Tibial artery (tissue), 4 donors: ENCODE data around the gene CFAP210.

Experiments
- DNase-seq, 2 donors: peaks; one replicate each; pipeline ENCODE4 v3.0.0-alpha.2; 2019
- H3K27ac ChIP-seq, 2 donors: fragments of 200-600 bp; sonication (generic) in 1 of 2; 1 replicate in 1 of 2; 2 replicates in 1 of 2; pipeline ENCODE4 v1.5.1; 2018 to 2019; ENCODE audit warnings: mild to moderate bottlenecking in 1 of 2
- H3K27me3 ChIP-seq, 2 donors: fragments of 200-600 bp; sonication (generic) in 1 of 2; one replicate each; pipeline versions ENCODE4 v1.5.1 to v1.6.0; 2016 to 2019
- H3K36me3 ChIP-seq, 3 donors: fragments of 200-600 bp; sonication (generic) in 2 of 3; one replicate each; pipeline ENCODE4 v1.5.1; 2016 to 2019; ENCODE audit warnings: mild to moderate bottlenecking in 2 of 3
- H3K4me1 ChIP-seq, 4 donors: fragments of 200-600 bp; sonication (generic) in 2 of 4; 1 replicate in 3 of 4; 2 replicates in 1 of 4; pipeline ENCODE4 v1.5.1; 2016 to 2019
- H3K4me3 ChIP-seq, 2 donors: fragments of 200-600 bp; sonication (generic) in 1 of 2; 1 replicate in 1 of 2; 2 replicates in 1 of 2; pipeline ENCODE4 v1.5.1; 2018 to 2019; ENCODE audit warnings: mild to moderate bottlenecking in 2 of 2
- H3K9me3 ChIP-seq, 3 donors: fragments of 200-600 bp; sonication (generic) in 1 of 3; one replicate each; pipeline ENCODE4 v1.5.1; 2016 to 2019
- CTCF ChIP-seq, 2 experiments: fragments of 200-600 bp in 1 of 2; fragments of 450-650 bp in 1 of 2; IDR thresholded peaks; one replicate each; pipeline ENCODE4 v1.5.1; 2017 to 2019; ENCODE audit warnings: antibody characterized with exemption in 2 of 2, mild to moderate bottlenecking in 1 of 2, moderate library complexity in 1 of 2
- intact Hi-C: fragments of 100-400 bp; cut with DNase I; formaldehyde crosslinking; loops from one replicate; pipeline ENCODE4 v1.15.0; 2023; ENCODE audit warnings: low total_unique reads

The CFAP210 gene

GRCh38 chr2:169670937-169671336 lies 23.3 kb downstream of the CFAP210 start:
- no peak overlapping the region for H3K27ac ChIP-seq
- no peak for DNase-seq
- TF ChIP-seq CTCF (IDR thresholded peaks at IDR 0.05) = no peak
- H3K4me1 ChIP-seq = no peaks in the 10 kb centered on the region
- no peaks in the 10 kb centered on the region for H3K36me3 ChIP-seq
- no peaks in the 10 kb centered on the region for H3K9me3 ChIP-seq
- intact Hi-C loops = no loop called here
- no peak overlapping the region for H3K4me3 ChIP-seq
- H3K27me3 ChIP-seq = no peaks in the 10 kb centered on the region

GRCh38 chr2:169670215-169670651 lies 24.0 kb downstream of the CFAP210 start:
- Histone ChIP-seq H3K36me3 (no peaks in the 10 kb centered on the region), H3K4me3 (no peak overlapping the region), H3K27ac (no peak overlapping the region), H3K4me1 (no peaks in the 10 kb centered on the region), H3K27me3 (no peaks in the 10 kb centered on the region), H3K9me3 (no peaks in the 10 kb centered on the region)
- no peak for TF ChIP-seq CTCF (IDR thresholded peaks at IDR 0.05)
- DNase-seq = no peak
- intact Hi-C loops = no loop called here

GRCh38 chr2:169667583-169667982 lies 26.6 kb downstream of the CFAP210 start:
- intact Hi-C loops = no loop called here
- TF ChIP-seq CTCF (IDR thresholded peaks at IDR 0.05) = no peak
- Histone ChIP-seq H3K4me1 (no peaks in the 10 kb centered on the region), H3K27ac (no peak overlapping the region), H3K27me3 (no peaks in the 10 kb centered on the region), H3K4me3 (no peak overlapping the region), H3K36me3 (no peaks in the 10 kb centered on the region), H3K9me3 (no peaks in the 10 kb centered on the region)
- no peak for DNase-seq

GRCh38 chr2:169664978-169665930 lies 29.0 kb downstream of the CFAP210 start:
- Histone ChIP-seq H3K36me3 (no peaks in the 10 kb centered on the region), H3K4me3 (no peak overlapping the region), H3K9me3 (no peaks in the 10 kb centered on the region), H3K27me3 (no peaks in the 10 kb centered on the region), H3K4me1 (no peaks in the 10 kb centered on the region), H3K27ac (no peak overlapping the region)
- no peak for DNase-seq
- intact Hi-C loops = no loop called here
- no peak for TF ChIP-seq CTCF (IDR thresholded peaks at IDR 0.05)

GRCh38 chr2:169664600-169664977 lies 29.6 kb downstream of the CFAP210 start:
- no peak for DNase-seq
- Histone ChIP-seq H3K36me3 (no peaks in the 10 kb centered on the region), H3K27ac (no peak overlapping the region), H3K27me3 (no peaks in the 10 kb centered on the region), H3K9me3 (no peaks in the 10 kb centered on the region), H3K4me3 (no peak overlapping the region), H3K4me1 (no peaks in the 10 kb centered on the region)
- intact Hi-C loops = no loop called here
- TF ChIP-seq CTCF (IDR thresholded peaks at IDR 0.05) = no peak
